GM11168 (cell line): ENCODE results near the gene POLR2L.

ENCODE experiments used
- in situ Hi-C: fragments of 300-500 bp; cut with MboI; formaldehyde crosslinking; loops from one replicate; pipeline ENCODE4 v1.12.0; 2022; ENCODE audit warnings: low sequenced_read_pairs; ENCODE audit not compliant: unreplicated experiment

The POLR2L gene

DNA sequence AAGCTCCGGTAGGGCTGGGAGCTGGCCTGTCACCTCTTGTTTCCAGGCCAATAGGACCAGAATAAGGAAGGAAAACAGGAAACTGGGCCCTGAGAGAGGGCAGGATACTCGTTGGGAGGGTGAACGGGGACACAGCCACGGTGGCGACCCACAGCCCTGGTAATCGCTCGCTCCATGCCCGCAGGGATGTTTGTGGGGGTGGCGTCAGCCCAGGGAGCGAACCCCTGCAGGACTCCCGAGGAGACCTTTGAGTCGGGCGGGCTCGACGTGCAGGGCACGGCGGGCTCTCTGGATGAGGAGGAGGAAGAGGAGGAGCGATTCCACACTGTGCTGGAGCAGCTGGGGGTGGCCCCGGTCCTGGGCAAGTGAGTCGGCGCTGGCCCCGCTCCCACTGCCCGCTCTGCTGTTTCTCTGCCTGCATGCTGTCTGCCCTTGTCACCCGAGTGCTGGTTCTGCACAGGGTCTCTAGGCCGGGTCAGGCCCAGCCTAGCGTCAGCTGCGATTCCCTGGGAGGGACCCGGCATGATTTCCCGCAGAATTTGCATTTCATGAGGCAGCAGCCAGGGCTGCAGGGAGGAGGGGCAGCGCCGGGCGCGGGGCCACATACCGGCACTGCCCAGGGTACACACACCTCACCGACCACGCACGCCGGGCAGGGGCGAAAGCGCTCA is 13.0 kb downstream of the POLR2L start:
- in situ Hi-C loops = no loop called here

DNA sequence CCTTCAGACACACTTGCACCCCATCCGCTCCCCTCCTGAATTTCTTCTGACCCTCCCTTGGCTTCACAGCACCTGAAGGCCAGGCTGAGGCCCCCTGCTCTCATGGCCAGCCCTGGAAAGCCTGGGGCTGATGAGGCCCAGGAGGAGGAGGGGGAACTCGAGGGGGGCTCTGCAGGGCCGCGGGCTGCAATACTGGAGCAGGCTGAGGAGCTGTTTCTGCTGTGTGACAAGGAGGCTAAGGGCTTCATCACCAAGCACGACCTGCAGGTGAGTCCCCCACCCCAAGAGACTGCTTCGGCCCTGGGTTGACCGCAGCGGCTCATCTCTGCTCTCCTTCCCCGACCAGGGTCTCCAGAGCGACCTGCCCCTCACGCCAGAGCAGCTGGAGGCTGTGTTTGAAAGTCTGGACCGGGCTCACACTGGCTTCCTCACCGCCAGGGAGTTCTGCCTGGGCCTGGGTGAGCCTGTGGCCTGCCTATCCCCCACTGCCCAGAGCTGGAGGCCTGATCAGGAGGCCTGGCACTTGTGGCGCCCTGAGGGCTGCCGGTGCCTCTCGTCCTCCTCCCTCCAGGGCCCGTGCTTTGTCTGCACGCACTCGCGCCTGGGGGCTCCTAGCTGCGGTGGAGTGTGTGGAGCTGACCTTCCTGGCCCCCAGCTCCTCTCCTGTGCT is 13.7 kb downstream of the POLR2L start:
- in situ Hi-C loops = no loop called here

DNA sequence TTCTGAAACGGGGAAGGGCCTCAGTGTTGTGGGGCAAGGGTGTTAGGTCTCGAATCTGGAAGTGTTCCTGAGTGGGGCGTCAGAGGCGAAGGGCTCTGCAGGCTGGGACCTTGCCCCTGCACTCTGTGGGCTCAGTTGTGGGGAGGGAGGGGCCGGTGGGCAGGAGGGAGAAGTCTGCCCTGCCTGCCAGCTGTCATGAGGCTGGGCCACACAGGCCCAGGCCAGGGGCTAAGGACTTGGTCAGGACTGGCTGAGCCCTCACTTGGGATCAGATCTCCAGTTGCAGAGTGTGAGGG is 14.5 kb downstream of the POLR2L start, which contains the start of gene CRACR2B:
Gene CRACR2B (plus strand): TSS at position 23 of the 296 bp plus-strand sequence. CDS start 689 bp downstream, outside the sequence.
- in situ Hi-C loops = no loop called here

DNA sequence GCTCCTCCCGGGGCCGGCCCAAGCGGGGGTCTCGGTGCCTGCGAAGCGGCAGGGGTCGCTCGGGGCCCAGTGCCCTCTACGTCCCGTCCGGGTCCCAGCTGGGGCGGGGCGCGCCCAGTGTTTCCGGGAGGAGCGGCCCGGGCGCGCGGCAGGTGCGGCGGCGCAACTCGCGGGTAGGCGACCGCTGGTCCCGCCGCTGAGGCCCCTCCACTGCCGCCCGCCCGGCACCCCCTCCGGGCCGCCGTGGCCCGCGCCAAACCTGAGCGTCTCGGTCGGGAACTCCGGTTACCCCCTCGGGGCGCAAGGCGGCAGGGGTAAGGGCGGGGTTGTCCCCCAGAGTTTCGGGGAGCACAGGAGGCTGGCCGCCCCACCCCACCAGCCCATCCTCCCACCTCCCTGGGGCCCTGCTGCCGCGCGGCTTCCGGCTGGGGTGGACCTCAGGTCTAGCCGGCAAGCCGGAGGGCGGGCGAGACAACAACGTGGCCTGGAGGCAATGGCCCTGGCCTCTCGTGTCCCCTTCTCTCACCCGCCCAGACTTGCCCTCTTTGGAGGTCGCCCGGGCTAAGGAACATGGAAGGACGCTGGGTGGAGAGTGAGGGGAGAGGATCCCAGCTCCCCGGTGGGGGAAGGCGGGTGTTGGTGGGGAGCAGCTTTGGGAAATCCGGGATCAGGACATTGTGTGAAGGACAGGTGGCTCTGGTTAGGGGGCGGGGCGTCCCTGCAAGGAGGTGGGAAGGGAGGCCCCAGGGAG is 15.0 kb downstream of the POLR2L start:
- in situ Hi-C loops = no loop called here

DNA sequence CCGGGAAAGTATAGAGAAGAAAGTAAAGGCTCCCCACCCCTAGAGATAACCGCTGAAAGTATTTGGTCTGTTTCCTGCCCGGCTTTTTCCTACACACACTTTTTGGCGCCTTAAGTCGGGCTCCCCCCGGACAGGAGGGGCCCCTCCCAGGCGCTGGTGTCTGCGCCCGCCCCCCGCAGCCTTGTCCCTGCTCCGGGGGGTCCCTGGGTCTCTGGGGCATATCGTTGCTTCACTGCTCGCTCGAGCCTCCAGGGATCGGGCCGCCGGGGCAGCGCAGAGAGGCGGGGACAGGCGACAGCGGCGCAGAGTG is 15.5 kb downstream of the POLR2L start:
- in situ Hi-C loops = no loop called here

DNA sequence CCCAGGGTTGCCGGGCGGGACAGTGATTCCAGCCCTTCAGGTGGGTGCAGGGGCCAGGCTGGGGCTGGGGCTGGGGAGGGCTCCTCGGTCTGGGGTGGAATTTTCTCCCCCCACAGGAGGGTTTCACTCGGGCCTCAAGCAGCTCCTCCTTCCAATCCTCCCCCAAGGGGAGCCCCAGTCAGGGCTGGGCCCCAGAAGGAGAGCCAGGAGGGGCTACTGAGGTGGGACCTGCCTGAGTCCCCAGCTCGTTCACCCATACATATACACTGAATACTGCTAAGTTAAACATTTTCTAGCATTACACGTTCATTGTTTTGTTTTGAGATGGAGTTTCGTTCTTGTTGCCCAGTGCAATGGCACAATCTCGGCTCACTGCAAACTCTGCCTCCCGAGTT is 16.1 kb downstream of the POLR2L start:
- in situ Hi-C loops = no loop called here

DNA sequence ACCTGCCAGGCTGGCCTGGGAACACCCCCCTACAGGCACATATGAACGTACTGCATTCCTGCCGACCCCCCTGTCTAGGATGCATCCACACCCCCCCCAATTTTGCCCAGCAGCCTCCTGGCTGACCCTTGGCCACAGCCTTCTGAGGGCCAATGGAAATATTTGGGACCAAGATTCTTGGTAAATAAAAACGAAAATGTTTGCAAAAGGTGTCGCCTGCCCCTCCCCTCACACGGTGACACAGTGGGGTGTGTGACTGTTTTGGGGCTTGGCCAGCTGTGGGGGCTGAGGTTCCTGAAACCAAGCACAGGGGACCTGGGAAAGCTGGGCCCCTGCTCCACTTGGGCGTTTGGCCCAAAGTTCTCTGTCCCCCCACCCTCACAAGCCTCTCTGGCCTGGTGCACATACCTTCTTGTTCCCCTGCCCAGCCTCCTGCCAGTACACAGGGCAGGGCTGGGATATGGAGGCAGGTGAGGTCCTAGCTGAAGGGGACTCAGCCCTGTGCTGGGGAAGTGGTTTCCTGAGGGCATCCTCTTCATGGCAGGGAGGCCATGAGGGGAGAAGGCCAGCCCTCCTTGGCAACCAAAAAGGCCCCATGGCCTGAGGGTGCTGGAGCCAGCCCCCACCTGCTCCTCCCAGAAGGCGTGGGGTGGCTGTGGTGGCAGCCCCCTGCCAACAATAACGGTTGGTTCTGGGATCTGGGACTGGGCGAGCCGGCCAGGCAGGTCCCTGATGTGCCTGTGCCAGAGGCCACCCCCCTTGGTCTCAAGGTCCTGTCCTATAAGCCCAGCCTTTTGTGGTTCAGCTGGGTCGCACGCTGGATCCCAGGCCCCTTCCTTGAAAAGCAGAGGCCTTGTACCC is 16.7 kb downstream of the POLR2L start:
- in situ Hi-C loops = no loop called here

DNA sequence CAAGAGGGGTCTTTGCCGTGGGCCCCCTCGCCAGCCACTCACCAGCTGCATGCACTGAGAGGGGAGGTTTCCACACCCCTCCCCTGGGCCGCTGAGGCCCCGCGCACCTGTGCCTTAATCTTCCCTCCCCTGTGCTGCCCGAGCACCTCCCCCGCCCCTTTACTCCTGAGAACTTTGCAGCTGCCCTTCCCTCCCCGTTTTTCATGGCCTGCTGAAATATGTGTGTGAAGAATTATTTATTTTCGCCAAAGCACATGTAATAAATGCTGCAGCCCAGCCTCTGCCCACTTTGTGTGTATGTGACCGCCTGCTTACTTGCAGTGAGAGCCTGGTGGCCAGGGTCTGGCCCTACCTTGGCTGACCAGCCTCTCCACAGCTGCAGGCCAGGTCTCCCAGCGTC is 17.4 kb downstream of the POLR2L start:
- in situ Hi-C loops = no loop called here

DNA sequence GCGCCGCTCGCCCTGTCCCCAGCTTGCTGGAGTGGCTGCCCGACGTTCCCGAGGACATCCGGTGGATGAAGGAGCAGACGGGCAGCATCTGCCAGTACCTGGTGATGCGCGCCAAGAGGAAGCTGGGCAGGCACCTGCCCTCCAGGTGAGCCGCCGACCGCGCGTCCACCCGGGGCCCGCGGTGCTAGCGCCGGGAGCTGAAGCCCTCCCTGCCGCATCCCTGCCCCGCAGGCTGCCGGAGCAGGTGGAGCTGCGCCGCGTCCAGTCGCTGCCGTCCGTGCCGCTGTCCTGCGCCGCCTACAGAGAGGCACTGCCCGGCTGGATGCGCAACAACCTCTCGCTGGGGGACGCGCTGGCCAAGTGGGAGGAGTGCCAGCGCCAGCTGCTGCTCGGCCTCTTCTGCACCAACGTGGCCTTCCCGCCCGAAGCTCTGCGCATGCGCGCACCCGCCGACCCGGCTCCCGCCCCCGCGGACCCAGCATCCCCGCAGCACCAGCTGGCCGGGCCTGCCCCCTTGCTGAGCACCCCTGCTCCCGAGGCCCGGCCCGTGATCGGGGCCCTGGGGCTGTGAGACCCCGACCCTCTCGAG is 17.9 kb downstream of the POLR2L start:
- in situ Hi-C loops = no loop called here

DNA sequence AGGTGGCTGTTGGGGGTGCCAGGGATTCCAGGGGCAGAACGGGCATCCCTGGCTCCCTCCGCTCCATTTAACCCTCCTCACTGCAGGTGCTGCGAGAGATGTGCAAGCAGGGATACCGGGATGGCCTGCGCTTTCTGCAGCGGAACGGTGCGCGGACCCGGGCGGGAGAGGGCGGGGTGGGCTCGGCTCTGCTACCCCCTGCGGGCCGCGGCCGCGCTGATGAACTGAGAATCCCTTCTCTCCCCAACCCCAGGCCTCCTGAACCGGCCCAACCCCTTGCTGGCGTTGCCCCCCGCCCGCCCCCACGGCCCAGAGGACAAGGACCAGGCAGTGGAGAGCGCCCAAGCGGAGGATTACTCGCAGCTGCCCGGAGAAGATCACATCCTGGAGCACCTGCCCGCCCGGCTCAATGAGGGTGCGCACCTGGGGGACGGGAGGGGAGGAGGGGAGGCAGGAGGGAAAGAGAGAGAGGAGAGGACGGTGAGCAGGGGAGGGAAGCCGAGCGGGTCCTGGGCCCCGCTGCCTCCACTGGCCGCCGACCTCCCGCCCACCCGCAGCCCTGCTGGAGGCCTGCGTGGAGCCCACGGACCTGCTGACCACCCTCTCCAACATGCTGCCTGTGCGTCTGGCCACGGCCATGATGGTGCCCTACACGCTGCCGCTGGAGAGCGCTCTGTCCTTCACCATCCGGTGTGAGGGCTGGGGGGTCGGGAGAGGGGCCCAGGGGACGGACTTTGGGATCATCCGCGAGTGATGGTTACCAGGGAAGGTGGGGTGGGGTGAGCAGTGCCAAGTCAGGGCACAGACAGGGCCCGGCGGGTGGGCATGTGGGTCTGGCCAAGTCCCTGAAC is 18.7 kb downstream of the POLR2L start:
- in situ Hi-C loops = no loop called here

DNA sequence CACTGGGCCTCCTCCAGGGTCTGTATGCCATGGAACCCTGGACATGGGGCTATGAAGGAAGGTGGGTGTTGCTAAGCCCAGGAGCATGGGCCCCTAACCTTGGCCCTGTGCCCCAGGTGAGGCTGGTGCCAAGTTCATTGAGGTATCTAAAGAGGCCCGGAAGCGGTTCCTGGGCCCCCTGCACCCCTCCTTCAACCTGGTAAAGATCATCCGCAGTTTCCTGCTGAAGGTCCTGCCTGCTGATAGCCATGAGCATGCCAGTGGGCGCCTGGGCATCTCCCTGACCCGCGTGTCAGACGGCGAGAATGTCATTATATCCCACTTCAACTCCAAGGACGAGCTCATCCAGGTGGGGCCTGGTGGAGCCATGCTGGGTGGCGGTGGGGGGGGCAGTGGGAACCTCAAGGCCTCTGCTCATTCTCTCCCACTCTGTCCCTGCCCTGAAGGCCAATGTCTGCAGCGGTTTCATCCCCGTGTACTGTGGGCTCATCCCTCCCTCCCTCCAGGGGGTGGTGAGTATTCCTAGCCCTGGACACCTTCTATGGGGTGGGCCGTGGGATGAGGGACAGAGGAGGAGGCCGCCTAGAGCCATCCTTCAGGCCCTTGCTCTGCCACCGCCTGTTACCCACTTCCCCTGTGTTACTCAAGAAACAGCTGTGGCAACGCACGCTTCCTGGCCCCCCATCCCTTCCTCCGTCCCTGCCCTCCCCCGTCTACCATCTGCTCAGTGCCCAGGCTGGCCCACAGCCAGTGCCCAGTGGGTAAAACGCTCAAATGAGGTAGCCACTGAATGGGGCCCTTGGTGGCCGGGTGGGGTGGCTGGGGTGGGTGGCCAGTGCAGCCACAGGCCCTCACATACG is 20.6 kb downstream of the POLR2L start:
- in situ Hi-C loops = no loop called here

DNA sequence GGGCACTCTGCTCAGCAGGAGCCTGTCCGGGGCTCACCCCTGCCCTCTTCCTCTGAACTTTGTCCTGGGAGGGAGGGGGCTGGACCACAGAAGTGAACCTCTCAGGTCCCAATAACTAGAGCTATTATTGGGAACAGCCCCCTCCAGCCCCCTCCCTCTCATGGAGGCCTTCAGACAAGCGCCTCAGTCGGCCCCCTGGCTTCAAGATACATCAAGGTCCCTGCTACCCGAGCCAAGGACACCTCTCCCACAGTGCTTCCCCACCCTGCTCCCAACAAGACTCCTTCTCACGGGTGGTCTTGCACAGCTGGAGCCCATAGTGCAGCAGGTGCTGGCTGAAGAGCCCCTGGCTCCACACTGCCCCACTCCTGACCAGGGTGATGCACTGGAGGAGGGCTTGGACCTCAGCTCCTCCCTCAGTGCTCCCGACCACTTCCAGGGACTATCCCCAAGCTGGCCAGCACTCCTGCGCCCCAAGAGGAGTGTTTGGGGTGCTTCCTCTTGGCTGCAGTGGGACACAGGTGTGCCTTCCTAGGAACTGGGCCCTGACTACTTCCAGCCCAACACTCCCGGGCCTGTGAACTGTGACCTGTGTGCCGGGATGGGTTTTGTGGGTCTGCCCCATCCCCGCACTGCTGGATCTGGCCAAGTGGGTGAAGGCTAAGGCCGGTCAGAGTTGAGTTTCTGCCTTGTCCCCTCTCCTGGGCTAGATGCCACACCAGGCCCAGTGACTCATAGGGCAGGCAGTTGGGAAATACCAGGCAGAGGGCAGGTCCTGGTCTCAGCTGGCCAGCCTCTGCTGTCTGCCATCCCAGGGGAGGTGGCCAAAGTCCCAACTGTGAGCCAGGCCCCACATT is 21.4 kb downstream of the POLR2L start:
- in situ Hi-C loops = no loop called here

DNA sequence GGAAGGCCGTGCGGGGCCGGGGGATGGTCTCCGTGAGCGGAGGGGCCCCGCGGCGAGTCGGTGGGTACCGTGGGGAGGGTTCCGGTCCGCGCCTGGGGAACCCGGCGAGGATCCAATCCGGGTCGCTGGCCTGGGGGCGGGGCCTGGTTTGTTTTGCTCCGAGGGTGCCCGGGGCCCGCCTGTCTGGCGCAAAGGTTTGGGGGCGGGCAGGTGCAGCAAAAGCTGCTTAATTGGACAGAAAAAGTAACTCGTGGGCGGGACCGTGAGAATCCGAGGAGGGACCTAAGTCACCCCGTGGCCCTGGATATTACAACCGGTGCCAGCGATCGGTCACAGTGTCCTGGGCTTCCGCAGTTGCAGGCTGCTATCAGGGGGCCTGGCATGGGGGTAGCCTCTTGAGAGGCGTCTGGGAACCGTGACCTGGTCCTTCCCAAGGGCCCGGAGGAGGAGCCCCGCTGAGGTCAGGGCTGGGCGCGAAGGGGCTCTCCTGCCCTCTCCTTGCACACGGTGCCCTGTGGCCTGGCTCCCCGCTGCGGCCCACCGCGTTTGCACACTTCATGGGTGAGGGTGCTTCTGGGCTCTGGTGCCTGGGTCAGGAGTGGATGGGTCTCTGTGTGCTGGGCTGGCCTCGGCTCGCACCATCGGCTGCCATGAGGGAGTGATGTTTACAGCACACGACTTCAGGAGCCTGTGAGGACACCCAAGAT is 22.2 kb downstream of the POLR2L start:
- in situ Hi-C loops = no loop called here

DNA sequence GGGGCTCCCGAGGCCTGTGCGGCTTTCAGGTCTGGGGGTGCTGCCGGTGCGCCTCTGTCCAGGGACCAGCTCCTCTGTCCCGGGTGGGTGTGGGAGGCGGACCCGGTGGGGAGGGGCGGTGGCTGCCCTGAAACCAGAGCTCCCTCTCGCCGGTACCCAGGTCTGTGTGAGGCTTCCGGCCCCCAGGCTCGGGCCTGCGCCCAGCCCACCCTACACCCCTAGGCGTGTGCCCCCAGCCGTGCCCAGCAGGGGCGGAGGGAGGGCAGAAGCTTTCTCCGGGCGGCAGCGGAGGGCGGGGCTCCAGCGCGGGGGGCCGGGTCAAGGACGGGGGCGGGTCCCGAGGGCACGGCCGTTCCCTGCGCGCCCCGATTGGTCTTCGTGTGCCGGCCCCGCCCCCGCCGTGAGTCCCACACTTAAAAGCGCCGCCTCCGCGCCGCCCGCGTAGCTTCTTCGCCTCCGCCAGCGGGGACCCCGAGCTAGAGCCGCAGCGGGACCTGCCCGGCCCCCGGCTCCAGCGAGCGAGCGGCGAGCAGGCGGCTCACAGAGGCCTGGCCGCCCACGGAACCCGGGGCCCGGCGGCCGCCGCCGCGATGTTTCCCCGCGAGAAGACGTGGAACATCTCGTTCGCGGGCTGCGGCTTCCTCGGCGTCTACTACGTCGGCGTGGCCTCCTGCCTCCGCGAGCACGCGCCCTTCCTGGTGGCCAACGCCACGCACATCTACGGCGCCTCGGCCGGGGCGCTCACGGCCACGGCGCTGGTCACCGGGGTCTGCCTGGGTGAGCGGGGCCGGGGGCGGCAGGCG is 23.0 kb downstream of the POLR2L start:
- in situ Hi-C loops = no loop called here

DNA sequence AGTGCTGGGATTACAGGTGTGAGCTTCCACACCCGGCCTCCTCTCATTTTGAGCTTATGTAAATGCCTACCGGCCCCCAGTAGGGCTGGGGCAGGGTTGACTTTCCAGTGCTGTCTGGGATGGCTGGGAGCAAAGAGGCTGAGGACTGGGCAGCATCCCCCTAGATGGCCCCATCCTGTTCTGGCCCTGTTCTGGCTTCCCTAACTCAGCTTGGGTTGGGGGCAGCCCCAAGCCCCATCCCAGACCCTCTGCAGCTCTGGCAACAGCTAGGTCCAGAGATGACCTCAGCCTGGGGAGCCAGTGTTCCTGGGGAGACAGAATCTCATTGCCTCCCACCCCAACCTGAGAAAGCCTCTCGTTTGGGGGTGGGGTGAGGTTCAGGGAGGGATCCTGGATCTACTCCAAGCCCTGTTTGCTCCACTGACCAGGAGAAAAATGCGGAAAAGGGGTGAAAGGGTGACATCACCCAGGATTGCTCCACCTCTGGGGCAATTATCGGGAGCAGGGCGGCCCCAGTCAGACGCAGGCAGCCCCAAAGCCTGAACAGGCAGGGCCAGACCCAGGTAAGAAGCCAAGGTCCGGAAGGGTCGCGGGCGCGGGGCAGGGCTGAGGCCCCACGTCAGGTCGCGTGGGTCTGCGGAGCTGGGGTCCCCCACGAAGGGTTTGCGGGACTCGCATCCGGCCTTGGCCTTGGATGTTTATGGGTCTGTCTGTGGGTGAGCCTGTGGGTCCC is 23.8 kb downstream of the POLR2L start, which contains the start of gene PNPLA2:
Gene PNPLA2 (plus strand): TSS at position 519 of the 733 bp plus-strand sequence. CDS start 805 bp downstream, outside the sequence.
- in situ Hi-C loops = no loop called here

DNA sequence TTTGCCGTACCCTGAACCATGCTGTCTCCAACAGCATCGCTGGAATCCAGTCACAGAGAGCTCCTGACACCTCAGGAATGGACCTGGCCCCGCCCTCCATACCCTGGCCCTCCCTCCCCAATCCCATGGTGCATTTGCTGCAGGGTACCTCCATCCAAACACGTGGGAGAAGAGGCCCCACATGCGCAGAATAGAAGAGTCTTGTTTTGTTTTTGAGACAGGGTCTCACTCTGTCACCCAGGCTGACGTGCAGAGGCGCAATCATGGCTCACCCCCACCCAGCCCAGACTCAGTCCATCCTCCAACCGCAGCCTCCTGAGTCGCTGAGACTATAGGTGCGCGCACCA is 25.9 kb downstream of the POLR2L start:
- in situ Hi-C loops = no loop called here
